ENCODE data around the gene FAM131A.

FAM131A gene

DNA sequence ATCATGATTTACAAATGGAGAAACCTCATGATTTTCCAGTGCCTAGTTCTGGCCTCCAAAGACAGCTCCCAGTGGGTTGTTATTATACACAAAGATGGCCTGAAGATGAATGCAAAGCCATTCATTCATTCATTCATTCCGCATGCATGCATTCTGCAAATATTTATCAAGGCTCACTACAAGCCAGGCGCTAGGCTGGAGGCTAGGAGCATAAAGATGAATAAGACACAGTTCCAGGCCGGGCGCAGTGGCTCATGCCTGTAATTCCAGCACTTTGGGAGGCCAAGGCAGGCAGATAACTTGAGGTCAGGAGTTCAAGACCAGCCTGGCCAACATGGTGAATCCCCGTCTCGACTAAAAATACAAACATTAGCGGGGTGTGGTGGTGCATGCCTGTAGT, 40.8 kb upstream of the FAM131A start:
- H3K4me3 ChIP-seq (ENCODE audit: control insufficient read depth, low read depth, low read length) = no peak overlapping the region
- no peak for DNase-seq (ENCODE audit: low read depth)
- TF ChIP-seq, protein P1, sequence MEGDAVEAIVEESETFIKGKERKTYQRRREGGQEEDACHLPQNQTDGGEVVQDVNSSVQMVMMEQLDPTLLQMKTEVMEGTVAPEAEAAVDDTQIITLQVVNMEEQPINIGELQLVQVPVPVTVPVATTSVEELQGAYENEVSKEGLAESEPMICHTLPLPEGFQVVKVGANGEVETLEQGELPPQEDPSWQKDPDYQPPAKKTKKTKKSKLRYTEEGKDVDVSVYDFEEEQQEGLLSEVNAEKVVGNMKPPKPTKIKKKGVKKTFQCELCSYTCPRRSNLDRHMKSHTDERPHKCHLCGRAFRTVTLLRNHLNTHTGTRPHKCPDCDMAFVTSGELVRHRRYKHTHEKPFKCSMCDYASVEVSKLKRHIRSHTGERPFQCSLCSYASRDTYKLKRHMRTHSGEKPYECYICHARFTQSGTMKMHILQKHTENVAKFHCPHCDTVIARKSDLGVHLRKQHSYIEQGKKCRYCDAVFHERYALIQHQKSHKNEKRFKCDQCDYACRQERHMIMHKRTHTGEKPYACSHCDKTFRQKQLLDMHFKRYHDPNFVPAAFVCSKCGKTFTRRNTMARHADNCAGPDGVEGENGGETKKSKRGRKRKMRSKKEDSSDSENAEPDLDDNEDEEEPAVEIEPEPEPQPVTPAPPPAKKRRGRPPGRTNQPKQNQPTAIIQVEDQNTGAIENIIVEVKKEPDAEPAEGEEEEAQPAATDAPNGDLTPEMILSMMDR (IDR thresholded peaks at IDR 0.05; ENCODE audit: control insufficient read depth, insufficient read depth, low read depth, low read length, missing control alignments) = no peak

DNA sequence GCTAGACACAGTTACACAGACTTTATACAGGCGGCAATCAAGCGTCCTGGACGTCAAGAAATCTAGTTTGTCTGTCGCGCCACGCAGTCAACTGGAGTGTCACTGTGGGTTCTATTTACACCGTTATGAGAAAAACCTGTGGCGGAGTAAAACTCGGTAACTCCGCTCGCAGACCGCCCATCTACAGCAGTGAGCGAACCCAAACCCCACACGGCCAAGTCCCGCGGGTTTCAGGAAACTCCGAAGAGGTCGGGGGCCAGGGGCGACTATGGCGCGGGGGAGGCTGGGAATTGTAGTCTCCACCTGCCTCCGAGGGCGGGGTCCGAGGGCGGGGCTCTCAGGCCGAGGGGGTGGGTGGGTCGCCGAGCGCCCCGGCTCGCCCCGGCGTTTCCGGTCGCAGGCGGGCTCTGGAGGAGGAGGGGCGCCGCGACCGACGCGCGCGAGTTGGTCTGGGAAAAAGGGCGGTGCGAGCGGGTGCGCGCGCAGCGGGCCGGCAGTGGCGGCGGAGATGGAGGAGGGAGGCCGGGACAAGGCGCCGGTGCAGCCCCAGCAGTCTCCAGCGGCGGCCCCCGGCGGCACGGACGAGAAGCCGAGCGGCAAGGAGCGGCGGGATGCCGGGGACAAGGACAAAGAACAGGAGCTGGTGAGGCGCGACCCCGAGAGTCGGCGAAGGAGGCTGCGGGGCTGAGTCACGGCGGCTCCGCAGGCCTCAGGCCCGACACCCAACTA, 38.5 kb upstream of the FAM131A start, which contains the start of gene PSMD2:
TSS of gene PSMD2 (plus strand) at position 483 of the 729 bp plus-strand sequence. CDS start at position 509, 26 bp downstream.
- H3K4me3 ChIP-seq (ENCODE audit: control insufficient read depth, low read depth, low read length) = peak within 1 kb of the TSS; percentile 72
- TF ChIP-seq, protein P1 (IDR thresholded peaks at IDR 0.05; ENCODE audit: control insufficient read depth, insufficient read depth, low read depth, low read length, missing control alignments) = no peak
- DNase-seq (ENCODE audit: low read depth) = peak; percentile 75

DNA sequence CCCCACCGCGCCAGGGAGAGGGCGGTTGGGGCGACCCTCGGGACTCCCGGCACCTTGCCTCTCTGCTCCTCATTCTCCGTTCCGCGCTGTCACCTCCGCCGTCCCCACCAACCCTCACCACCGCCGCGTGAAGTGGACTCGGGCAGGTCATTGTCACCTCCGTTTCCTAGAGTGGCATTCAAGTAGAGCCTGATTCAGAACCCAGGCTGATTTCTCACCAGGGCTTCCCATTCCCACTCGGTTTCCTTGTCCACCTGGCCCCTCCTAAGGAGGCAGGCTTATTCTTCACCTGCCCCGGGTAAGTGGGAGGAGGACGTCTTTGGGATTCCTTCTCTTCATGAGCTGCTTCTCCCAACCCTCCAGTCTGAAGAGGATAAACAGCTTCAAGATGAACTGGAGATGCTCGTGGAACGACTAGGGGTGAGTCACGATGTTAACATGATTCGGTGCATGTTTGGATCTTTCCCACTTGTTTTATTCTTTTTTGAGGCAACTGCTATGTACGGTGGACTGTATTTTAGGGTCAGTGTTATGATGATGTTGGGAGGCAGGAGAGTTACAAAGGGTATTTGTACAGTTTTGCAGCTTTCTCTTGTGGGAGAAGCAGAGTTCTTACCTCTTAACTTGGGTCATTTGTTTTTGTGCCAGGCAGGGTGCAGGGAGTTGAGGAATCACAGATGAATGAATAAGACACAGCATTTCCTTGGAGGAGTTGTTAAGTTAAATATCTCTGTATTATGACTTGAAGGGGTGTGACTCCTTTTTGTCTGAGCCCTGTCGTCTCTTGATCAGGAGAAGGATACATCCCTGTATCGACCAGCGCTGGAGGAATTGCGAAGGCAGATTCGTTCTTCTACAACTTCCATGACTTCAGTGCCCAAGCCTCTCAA, 37.7 kb upstream of the FAM131A start:
- TF ChIP-seq, protein P1 (IDR thresholded peaks at IDR 0.05; ENCODE audit: control insufficient read depth, insufficient read depth, low read depth, low read length, missing control alignments) = no peak
- no peak for DNase-seq (ENCODE audit: low read depth)

DNA sequence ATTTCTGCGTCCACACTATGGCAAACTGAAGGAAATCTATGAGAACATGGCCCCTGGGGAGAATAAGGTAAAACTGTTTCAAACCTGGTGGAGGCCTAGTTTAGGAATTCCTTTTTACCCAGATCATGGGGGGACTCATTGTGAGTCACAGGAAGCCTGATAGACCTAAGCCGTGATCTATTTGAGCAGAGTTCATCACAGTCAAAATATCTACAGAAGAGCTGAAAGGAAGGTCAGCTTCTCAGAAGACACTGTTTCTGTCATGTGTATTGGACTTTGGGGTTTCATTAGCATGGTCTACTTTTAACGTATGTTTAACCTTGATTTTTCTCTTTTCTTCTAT, 37.1 kb upstream of the FAM131A start:
- no peak for DNase-seq (ENCODE audit: low read depth)
- TF ChIP-seq, protein P1 (IDR thresholded peaks at IDR 0.05; ENCODE audit: control insufficient read depth, insufficient read depth, low read depth, low read length, missing control alignments) = no peak
- H3K4me3 ChIP-seq (ENCODE audit: control insufficient read depth, low read depth, low read length) = peak overlapping the region; percentile 72

More for the DNA sequence above, 37.7 kb upstream of the FAM131A start:
- peak overlapping the region; percentile 72 for H3K4me3 ChIP-seq (ENCODE audit: control insufficient read depth, low read depth, low read length)

DNA sequence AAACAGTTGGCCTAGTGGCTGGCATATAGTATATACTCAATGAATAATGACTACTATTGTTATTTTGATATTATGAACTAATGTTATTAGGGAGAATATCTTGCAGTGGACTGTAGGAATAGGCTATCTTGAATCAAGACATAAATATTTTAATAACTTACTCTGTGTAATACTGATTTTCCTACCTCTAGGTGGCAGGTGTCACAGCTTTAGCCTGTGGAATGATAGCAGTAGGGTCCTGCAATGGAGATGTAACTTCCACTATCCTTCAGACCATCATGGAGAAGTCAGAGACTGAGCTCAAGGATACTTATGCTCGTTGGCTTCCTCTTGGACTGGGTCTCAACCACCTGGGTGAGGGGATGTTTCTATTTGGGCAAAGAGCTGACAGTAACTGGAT, 31.8 kb upstream of the FAM131A start:
- DNase-seq (ENCODE audit: low read depth) = no peak

DNA sequence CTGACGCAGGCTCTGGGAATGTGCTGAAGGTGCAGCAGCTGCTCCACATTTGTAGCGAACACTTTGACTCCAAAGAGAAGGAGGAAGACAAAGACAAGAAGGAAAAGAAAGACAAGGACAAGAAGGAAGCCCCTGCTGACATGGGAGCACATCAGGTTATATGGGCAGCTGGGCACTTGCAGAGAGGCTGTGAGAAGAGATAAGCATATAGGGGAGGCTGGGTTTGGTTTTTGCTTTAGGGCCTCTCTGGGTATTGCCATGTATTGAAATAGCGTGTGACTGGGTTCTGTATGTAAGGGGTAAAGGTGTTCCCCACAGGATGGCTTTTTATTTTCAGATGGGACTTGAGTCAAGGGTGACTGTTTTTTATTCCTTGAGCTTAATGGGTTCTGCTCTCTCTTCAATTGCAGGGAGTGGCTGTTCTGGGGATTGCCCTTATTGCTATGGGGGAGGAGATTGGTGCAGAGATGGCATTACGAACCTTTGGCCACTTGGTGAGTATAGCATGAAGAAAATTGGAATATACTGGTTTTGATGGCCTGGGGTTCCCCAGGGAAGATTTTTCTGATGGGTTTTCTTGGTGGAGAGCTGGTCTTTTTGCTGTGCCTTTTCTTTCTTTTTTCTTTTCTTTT, 30.9 kb upstream of the FAM131A start:
- DNase-seq (ENCODE audit: low read depth) = no peak
- H3K4me3 ChIP-seq (ENCODE audit: control insufficient read depth, low read depth, low read length) = no peak overlapping the region
- TF ChIP-seq, protein P1 (IDR thresholded peaks at IDR 0.05; ENCODE audit: control insufficient read depth, insufficient read depth, low read depth, low read length, missing control alignments) = no peak

More for the DNA sequence above, 31.8 kb upstream of the FAM131A start:
- no peak overlapping the region for H3K4me3 ChIP-seq (ENCODE audit: control insufficient read depth, low read depth, low read length)
- TF ChIP-seq, protein P1 (IDR thresholded peaks at IDR 0.05; ENCODE audit: control insufficient read depth, insufficient read depth, low read depth, low read length, missing control alignments) = peak; percentile 32
